HG02678 (cell line): Measurements from ENCODE around the gene XPC.
A peak's percentile ranks its signal among the peaks of the same experiment; 100 is the strongest.

Source experiments
- ATAC-seq: cut with Tn5 transposase; IDR thresholded peaks from one replicate; pipeline ENCODE4 v1.9.1; 2021; ENCODE audit warnings: mild to moderate bottlenecking, moderate library complexity; ENCODE audit not compliant: unreplicated experiment

Gene XPC

DNA sequence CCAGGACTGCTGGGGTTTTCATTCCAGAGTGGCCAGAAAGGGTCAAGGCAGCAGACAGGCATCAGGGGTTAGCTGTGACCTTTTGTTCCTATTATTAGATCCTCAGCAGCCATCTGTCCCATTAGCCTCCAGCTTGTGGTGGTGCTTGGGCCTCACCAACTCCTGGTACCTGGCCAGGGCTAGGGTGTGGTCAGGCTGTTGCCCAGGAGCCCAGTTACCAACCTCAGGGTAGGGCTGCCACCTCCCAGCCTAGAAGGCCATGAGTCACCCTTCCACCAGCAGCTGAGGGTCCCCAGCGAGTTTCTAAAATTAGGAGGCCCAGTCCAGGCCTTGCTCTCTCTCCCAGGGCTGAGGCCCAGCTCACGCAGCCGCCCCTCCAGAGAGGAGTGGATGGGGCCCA is 41.4 kb downstream of the XPC start:
- ATAC-seq = no peak

DNA sequence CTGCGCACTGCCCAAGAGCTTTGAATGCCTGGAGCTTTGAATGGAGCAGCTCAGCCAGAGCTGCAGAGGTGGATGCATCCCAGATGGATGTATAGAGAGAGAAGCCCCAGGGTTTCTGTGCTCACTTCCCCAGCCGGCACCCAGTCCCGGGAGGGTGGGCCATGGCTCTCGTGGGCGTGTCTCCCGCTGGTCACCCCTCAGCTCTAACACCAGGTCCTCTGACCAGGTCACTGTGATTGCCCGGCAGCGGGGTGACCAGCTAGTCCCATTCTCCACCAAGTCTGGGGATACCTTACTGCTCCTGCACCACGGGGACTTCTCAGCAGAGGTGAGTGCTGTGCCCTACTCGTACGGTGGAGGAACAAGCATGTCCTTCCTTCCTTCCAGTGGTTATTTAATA is 42.8 kb downstream of the XPC start:
- ATAC-seq = no peak

DNA sequence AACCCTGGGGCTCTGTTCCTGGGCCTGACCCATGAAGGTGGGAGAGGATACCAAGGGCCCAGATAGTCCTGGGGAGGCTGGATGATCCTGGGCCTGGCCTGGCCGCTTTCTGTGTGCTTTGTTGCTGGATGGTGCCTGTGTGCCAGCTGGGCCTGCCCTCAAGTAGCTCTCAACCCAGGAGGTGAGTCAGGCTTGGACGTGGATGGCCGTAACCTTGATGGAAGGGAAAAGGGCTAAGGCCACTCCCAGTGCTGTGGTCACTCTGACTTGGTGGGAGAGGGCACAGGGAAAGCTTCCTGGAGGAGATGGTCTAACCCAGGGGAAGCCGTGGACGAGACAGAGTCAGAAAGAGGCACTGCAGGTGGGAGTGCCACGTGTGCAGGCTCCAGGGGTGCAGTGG is 44.1 kb downstream of the XPC start:
- ATAC-seq = no peak

DNA sequence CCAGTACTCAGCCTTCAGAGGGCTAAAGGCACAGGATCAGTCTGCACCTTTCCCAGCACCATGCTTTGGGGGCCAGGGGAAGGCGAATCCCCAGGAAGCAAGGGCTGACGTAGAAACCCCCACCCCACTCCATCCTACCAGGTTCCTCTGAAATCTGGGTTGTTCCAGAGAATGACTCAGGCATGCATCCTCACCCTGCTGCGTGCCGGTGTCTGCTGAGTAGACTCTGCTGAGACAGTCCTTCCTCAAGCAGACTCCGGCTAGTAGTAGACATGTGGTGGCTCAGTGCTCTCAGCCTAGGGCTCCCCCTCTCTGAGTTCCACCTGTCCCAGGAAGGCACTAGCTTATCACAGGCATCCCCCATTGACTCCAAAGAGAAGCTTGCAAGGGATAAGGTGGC is 44.5 kb downstream of the XPC start:
- no peak for ATAC-seq

DNA sequence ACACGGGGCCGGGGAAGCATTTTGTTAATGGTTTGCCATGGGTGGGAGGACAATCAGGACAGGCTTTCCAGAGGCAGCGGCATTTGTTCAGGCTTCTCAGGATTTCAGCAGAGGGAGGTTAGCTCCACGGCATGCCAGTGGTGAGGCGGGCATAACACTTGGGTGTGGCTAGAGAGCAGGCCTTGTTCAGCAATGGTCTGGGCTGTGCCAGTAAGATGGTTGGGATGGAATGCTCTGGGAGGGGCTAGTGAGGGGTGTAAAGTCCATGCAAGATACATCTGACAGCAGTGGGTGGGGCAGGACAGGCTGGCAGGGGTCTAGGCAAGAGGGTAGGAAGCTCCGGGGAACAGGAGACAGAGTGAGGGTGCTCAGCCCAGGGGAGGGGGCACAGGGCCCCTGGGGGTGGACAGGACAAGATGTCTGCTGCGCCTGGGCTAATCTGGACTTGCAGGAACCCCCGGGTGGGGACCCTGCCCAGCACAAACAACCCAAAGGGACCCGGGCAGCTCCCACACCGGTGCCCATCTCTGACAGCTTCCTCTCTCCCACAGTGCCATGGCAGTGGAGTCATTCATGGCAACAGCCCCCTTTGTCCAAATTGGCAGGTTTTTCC is 45.1 kb downstream of the XPC start:
- ATAC-seq = no peak

DNA sequence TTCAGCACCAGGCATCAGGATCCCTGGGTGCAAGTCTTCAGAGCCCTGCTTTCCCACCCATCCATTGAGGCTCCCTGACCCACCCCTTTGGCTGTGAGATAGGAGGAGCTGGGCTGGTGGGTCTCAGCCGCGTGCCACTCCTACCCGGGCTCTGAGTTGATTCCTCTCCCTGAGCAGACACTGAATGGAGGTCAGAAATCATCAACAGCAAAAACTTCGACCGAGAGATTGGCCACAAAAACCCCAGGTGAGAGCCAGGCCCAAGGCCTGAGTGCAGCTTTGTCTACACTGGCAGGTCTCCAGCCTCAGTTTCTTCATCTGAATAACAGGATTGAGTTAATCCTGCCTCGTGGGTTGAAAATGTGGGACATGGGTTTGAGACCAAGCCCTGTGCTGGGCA is 45.7 kb downstream of the XPC start:
- no peak for ATAC-seq

DNA sequence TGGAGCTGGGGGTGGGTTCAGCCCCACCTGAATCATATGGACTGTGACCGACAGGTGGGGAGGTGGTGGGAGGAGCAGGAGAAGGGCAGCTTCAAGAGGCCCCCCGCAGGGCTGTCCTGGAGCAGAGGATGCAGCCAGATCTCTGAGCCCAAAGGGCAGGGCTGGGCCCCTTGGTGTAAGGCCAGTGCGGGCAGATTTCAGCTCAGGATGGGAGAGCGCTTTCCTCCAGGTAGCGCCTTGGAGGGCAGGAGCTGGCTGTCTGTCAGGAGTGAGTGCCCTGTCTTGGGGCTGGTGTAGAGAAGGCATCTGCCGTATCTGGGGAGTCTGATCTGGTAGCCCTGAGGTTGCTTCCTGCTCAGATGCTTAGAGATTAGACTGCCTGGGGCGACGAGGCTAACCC is 46.3 kb downstream of the XPC start:
- ATAC-seq = no peak

DNA sequence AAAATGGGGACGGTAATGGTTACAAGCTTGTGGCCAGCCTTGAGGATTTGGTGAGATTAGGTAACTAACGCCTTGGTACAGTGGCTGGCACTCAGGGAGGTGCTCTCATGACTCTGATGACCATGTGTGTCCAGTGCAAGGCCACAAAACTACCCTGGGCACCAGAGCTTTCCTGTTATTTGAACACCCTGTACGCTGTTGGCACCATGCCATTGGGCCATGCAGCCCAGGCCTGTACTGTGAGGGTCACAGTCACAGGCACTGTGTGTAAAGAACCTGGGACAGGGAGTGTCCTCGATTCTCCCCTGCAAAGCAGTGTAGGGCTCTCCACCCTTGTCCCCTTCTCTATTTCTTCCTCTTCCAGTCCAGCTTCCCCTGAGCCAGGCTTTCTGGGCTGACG is 47.3 kb downstream of the XPC start:
- no peak for ATAC-seq

DNA sequence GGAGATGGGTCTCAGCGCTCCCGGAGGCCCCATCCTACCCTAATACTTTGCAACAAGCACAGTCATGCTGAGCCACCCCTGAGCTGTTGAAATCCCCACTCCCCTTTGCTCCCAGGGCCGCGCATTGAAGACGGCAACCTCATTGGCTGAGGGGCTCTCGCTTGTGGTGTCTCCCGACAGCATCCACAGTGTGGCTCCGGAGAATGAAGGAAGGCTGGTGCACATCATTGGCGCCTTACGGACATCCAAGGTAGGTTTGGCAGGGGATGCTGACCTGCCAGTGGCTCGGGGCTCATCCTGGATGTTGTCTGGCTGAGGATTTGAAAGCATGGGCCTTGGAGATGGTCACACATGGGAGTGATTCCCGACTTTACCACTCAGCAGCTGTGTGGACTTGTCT is 47.7 kb downstream of the XPC start:
- ATAC-seq = no peak

DNA sequence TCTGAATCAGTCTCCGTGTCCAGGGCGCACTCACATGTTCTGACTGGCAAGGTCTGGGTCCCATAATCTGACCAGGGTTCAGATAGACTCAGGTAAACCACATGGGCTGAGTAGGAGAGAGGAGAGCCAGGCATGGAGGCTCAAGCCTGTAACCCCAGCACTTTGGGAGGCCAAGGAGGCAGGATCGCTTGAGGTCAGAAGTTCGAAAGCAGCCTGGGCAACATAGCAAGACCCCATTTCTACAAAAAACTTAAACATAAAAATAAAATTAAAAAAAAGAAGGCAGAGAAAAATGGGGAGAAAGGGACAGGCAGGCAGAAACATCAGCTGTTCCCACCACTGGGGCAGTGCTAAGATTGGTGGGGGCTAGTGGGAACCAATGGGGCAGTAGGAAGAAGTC is 48.2 kb downstream of the XPC start:
- ATAC-seq = no peak

DNA sequence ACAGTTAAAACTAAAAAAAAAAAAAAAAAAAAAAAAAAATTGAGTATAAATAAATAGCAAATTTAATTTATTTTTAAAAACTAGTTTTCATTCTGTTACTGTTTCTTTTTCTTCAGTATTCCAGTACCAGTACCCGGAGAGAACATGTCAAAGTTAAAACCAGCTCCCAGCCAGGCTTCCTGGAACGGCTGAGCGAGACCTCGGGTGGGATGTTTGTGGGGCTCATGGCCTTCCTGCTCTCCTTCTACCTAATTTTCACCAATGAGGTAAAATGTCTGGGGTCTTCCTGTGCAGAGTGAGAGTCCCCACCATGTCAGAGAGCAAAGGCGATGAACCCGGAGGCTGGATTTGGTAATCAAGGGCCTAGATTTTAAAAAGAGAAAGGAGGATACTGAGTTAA is 49.1 kb downstream of the XPC start:
- no peak for ATAC-seq

DNA sequence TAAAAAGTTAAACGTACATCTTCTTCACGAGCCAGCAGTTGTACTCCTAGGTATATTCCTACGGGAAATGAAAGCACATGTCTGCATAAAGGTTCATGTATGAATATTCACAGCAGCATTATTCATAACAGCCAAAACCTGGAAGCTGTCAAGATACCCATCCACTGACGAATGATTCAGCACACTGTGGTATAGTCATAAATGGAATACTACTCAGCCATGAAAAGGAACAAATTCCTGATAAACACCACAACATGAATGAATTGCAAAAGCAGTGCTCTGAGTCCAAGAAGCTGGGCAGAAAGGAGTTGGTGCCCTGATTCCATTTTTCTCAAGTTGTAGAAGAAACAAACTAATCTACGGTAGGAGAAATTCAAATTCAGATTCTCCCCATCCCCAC is 49.7 kb downstream of the XPC start:
- ATAC-seq = no peak

DNA sequence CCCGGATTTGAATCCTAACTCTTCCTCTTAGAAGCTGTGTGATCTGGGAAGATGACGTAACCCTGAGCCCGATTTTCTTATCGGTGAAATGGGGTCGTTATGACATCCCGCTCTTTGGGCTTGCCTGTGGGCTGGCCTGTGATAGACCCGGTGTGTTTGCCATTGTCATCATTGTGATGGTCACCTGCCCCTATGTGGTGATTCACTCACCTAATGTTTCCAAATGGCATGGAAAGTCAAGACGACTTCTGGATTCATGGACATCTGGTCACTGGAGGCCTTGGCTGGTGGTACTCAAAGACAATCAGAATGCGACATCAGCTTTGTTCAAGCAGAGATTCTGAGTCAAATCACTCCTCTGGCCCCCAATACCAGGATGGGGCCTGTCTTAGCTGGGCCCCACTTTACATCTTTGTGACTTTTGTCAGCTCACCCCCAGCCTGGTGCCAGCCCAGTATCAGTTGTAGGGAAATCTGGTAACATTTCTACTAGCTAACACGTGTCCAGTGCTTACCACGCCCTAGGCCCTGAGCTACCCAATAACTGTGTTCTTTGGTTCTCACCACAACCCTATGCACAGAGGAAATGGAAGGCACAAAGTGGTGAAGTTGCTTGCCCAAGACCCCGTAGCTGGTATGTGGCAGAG is 50.8 kb downstream of the XPC start:
- ATAC-seq = no peak

DNA sequence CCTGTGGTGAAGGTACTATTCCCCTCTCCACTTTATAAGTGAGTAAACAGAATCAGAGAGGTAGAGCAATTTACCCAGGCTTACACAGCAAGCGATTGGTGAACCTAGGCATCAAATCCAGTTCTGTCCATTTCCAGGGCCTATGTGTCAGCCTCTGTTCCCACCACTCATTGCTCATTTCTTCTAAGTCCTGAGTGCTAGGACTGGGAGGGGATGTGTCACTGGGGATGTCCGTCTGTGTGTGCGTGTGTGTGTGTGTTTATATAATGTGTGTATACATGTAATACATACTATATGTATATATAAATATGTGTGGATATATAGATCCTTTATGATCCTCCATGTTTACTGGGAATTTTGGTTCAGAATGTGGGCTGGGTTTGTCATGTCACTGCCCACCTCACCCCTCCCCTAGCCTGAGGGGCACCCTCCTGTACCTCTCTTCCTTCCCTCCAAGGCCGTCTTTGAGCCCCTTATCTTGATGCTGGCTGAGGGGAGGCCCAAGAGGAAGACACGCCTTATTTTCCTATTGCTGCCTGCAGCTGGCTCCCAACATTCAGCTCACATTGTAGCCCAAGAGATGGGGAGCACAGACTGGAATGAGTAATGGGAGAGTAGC is 51.4 kb downstream of the XPC start:
- no peak for ATAC-seq

DNA sequence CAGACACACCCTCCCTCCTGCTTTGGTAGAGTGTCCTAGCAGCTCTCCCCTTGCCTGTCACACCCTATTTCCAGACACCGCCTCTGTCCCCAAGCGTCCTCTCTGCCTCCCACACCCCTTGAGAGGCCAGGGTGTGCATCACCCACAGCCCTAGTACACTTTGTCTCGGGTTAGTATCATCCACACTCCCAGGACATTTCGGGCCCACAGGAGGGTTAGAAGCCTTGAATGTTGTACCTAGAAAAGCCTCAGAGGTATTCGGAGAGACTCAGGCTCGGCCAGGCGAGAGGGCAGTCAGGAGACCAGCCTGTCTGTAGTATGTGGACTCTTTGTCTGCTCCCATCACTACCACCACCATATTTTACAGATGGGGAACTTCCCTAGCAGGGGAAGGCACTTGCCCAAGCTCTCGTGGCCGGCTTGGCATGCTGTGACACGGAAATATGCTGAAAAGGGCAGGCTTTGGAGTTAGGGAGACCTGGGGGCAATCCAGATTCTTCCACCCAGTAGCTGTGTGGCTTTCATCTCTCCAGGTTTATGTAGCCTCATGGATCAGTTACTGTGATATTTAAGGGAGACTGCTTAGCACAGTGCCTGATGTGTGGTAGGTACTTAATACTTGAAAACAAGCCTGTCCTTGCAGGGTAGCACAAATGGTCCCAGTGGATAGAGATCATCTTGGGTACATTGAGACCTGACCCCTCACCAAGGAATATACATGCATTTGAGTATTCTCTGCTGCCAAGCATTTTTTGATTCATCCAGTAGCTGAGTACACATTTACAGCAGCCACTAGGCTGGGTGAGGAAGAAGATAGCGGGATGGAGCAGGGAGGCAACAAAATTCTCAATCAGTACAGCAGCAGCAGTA is 52.1 kb downstream of the XPC start:
- no peak for ATAC-seq

DNA sequence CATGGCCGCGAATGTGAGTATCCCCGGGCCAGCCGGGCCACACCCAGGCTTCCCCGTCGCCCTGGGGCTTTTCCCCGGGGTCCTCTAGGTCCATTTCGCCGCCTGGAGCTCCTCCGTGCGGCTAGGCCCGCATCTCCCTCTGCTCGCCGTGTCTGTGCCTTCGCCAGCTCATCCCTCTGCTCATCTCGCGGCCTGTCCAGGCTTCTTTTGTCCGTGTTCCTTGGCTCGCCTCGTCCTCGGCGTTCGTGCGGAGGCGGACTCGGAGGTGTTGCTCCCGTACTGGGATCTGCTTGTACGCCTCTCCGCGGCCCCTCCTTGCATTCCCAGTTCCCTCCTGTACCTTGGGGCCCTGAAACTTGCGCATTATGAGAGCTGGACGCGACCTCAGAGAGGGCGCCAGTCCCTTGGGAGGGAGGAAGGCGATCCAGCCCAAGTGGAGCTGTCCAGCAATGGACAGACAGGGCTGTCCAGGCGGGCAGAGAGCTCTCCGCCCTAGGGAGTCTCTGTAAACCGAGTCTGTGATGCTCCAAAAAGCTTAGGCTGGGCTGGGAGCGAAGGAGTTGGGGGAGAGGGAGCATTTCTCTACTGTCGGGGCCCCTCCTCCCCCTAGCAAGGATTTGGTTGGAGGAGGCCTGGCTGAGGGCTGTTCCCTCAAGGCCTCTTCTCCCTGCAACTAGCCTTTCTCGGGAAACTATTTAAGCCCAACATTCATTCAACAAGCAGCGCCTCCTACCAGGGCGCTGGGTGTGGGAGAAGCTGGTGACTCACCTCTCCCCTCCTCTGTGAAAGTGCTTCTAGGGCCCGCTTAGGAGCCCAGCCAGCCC is 53.0 kb downstream of the XPC start:
- peak; percentile 26 for ATAC-seq

DNA sequence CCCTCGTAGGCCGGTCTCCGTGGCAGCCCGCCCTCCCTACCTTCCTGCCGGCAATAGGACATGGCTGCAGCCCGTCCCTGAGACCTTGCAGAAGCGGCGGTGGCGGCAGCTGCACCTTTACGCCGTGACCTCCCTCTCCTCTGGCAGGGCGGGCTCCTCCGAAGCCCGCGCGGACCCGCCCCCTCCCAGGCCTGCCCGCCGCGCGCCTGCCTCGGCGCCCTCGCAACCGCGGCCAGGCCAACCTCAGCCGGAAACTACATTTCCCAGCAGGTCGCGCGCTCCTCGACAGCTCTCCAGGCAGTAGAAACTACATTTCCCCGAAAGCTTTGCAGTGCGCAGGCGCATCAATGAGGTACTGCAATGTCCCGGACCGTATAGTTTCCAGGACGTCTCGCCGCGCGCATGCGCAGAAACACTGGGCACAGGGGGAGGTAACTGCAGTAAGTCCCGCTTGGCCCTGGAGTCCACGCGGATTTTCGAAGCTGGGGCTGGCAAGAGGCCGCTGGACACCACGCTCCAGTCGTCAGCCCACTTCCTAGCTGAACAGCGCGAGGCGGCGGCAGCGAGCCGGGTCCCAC is 53.7 kb downstream of the XPC start, which contains the start of the genes CHCHD4 and TMEM43:
Gene CHCHD4 (minus strand): TSS at position 256 of the 578 bp plus-strand sequence. CDS start 194 bp downstream, at position 62.
Gene TMEM43 (plus strand): TSS at position 438 of the 578 bp plus-strand sequence. CDS start 142 bp downstream, outside the sequence.
- ATAC-seq = peak; percentile 83

DNA sequence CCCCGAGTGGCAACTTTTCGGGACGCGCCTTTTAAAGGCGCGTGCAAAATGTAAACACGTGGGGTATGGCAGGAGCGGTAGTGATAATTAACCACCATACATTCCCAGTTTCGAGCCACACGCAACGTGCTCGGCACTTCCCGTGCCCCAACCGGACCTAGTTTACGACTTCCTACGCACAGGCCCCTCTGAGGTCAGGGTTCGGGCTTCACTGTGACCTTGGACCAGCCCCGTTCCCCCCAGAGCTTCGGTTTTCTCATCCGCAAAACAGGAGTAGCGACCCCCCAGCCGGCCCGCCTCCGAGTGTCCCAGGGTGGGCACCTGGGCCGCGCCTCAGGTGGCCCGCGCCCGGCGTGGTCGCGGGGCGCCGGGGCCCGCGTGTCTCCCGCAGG is 54.2 kb downstream of the XPC start:
- ATAC-seq = peak; percentile 51

DNA sequence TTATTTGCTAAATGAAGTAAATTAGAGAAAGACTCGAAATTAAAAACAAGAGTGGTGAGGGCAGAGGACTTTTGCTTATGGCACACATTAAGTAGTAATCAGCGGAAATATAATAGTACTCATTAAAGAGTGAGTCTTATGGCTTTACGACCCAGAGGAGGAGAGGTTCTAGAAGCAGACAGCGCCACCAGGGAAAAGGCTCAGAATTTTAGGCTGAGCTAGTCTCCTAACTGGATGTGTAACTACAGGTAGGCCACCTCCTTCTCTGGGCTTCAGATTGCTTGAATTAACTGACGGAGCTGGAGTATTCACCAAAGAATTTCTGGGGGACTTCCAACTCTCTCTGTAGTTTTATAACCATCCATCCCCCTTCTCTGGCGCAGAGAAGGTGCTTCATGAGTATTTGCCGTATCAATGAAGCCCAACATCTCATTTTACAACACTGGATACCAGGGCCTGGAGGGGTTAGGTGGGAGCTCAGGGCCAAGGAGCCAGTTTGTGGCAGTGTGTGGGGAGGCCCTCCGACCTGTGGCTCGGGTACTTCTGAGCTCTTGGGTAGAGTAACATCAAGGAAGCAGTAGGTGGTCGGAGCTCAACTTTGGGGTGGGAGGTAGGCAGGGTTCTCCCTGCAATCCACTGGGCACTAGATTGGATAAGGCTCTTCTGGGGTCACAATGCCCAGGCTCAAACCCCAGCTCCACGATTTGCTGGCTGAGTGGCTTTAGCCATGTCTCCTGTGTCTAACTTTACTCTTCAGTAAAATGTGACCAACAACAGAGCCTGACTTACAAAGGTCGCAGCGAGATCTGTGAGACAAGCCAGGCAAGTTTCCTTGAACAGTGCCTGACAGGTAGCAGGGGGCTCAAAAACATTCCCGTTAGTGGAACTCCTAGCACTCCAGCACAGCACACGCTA is 54.8 kb downstream of the XPC start:
- no peak for ATAC-seq
